Loucy (cell line): ENCODE results near the gene KIRREL3.

ENCODE experiments used
- H2AFZ ChIP-seq: fragments of 200-600 bp; sonication (generic); 2 replicates; pipeline ENCODE4 v1.6.0; 2016; ENCODE audit warnings: antibody characterized with exemption, mild to moderate bottlenecking, low read length, moderate library complexity
- H3F3A ChIP-seq: fragments of 200-600 bp; 2 replicates; pipeline ENCODE4 v1.6.0; 2016; ENCODE audit warnings: antibody characterized with exemption, low read depth, mild to moderate bottlenecking
- H3K27me3 ChIP-seq: fragments of 200-600 bp; sonication (generic); 2 replicates; pipeline ENCODE4 v1.6.1; 2014; ENCODE audit warnings: low read length, mild to moderate bottlenecking; ENCODE audit not compliant: insufficient read depth, poor library complexity, severe bottlenecking
- H3K36me3 ChIP-seq: fragments of 200-600 bp; sonication (generic); 2 replicates; pipeline ENCODE4 v1.6.1; 2016; ENCODE audit warnings: low read length; ENCODE audit not compliant: insufficient read depth
- H3K4me1 ChIP-seq: fragments of 200-600 bp; sonication (generic); 2 replicates; pipeline ENCODE4 v1.5.1; 2014; ENCODE audit warnings: low read length, mild to moderate bottlenecking; ENCODE audit not compliant: insufficient read depth, poor library complexity, severe bottlenecking
- H3K4me2 ChIP-seq: fragments of 200-600 bp; sonication (generic); 2 replicates; pipeline ENCODE4 v1.6.0; 2014; ENCODE audit warnings: antibody characterized with exemption, low read length, low read depth, mild to moderate bottlenecking; ENCODE audit not compliant: poor library complexity, severe bottlenecking
- H3K4me3 ChIP-seq: fragments of 200-600 bp; sonication (generic); 2 replicates; pipeline ENCODE4 v1.5.1; 2014; ENCODE audit warnings: low read length, mild to moderate bottlenecking, mixed read lengths; ENCODE audit not compliant: poor library complexity, severe bottlenecking
- H3K79me2 ChIP-seq: fragments of 200-600 bp; sonication (generic); 2 replicates; pipeline ENCODE4 v1.6.1; 2014; ENCODE audit warnings: low read length; ENCODE audit not compliant: insufficient read depth
- H3K9ac ChIP-seq: fragments of 200-600 bp; sonication (generic); 2 replicates; pipeline ENCODE4 v1.6.0; 2014; ENCODE audit warnings: mild to moderate bottlenecking, low read depth, low read length, moderate library complexity; ENCODE audit not compliant: poor library complexity, severe bottlenecking
- H3K9me2 ChIP-seq: fragments of 200-600 bp; sonication (generic); replicated peaks from 2 replicates; pipeline ENCODE4 v1.6.1; 2016; ENCODE audit warnings: low read depth, low read length, mixed read lengths
- H3K9me3 ChIP-seq: fragments of 200-600 bp; sonication (generic); 2 replicates; pipeline ENCODE4 v1.6.1; 2014; ENCODE audit warnings: mild to moderate bottlenecking, antibody characterized with exemption, low read length, low read depth; ENCODE audit not compliant: insufficient read depth
- H4K20me1 ChIP-seq: fragments of 200-600 bp; sonication (generic); 2 replicates; pipeline ENCODE4 v1.6.0; 2014; ENCODE audit warnings: antibody characterized with exemption, low read length, mild to moderate bottlenecking; ENCODE audit not compliant: insufficient read depth, poor library complexity, severe bottlenecking
- CTCF ChIP-seq: fragments of 200-600 bp; sonication (generic); conservative IDR thresholded peaks from 2 replicates; pipeline ENCODE4 v1.5.1; 2014; ENCODE audit warnings: mild to moderate bottlenecking, antibody characterized with exemption, low read length
- EZH2phosphoT487 ChIP-seq: fragments of 200-600 bp; IDR thresholded peaks from 2 replicates; pipeline ENCODE4 v1.6.1; 2018; ENCODE audit warnings: antibody characterized with exemption, mild to moderate bottlenecking, moderate library complexity, borderline replicate concordance

KIRREL3 gene

GRCh38 chr11:127027000-127027399 lies 26.4 kb upstream of the KIRREL3 start:
- Histone ChIP-seq H3K9me2 (no peaks in the 10 kb centered on the region), H3K27me3 (no peaks in the 10 kb centered on the region)

GRCh38 chr11:127023991-127024390 lies 23.4 kb upstream of the KIRREL3 start:
- Histone ChIP-seq H2AFZ (no peak overlapping the region), H3K27me3 (no peaks in the 10 kb centered on the region), H3K9me3 (no peaks in the 10 kb centered on the region), H3K9me2 (no peaks in the 10 kb centered on the region), H3K4me3 (no peak overlapping the region), H3K79me2 (no peaks in the 10 kb centered on the region), H4K20me1 (no peaks in the 10 kb centered on the region), H3K4me2 (no peak overlapping the region), H3K9ac (no peak overlapping the region), H3K36me3 (no peaks in the 10 kb centered on the region), H3K4me1 (no peaks in the 10 kb centered on the region), H3F3A (no peaks in the 10 kb centered on the region)
- no peak for TF ChIP-seq EZH2phosphoT487

More at GRCh38 chr11:127027000-127027399, 26.4 kb upstream of the KIRREL3 start:
- no peaks in the 10 kb centered on the region for H4K20me1 ChIP-seq
- H3K4me3 ChIP-seq: no peak overlapping the region
- H3F3A ChIP-seq: no peaks in the 10 kb centered on the region
- no peak for TF ChIP-seq EZH2phosphoT487
- TF ChIP-seq CTCF: no peak
- H3K4me1 ChIP-seq: no peaks in the 10 kb centered on the region
- no peaks in the 10 kb centered on the region for H3K9me3 ChIP-seq
- no peak overlapping the region for H3K9ac ChIP-seq
- H3K36me3 ChIP-seq: no peaks in the 10 kb centered on the region
- H3K4me2 ChIP-seq: no peak overlapping the region
- H3K79me2 ChIP-seq: no peaks in the 10 kb centered on the region
- H2AFZ ChIP-seq: no peak overlapping the region

- H3K4me3 ChIP-seq: no peak overlapping the region
- no peaks in the 10 kb centered on the region for H3K9me3 ChIP-seq
- no peak overlapping the region for H2AFZ ChIP-seq
- no peak overlapping the region for H3K4me2 ChIP-seq
- no peaks in the 10 kb centered on the region for H3K79me2 ChIP-seq
- H3F3A ChIP-seq: no peaks in the 10 kb centered on the region
- no peak for TF ChIP-seq EZH2phosphoT487
- TF ChIP-seq CTCF: no peak
- no peaks in the 10 kb centered on the region for H3K36me3 ChIP-seq
- no peaks in the 10 kb centered on the region for H3K27me3 ChIP-seq
- H3K4me1 ChIP-seq: no peaks in the 10 kb centered on the region
- H3K9me2 ChIP-seq: no peaks in the 10 kb centered on the region
- no peaks in the 10 kb centered on the region for H4K20me1 ChIP-seq
- H3K9ac ChIP-seq: no peak overlapping the region
Measured at GRCh38 chr11:127018683-127019279, 18.2 kb upstream of the KIRREL3 start.

- TF ChIP-seq EZH2phosphoT487: no peak
- peak; percentile 34; the same call in 1 of the 2 replicates for TF ChIP-seq CTCF
- H4K20me1 ChIP-seq: no peaks in the 10 kb centered on the region
- no peaks in the 10 kb centered on the region for H3K79me2 ChIP-seq
- H3K9ac ChIP-seq: no peak overlapping the region
- no peaks in the 10 kb centered on the region for H3K36me3 ChIP-seq
- H2AFZ ChIP-seq: no peak overlapping the region
- H3K27me3 ChIP-seq: no peaks in the 10 kb centered on the region
- no peak overlapping the region for H3K4me3 ChIP-seq
- no peak overlapping the region for H3K4me2 ChIP-seq
- H3F3A ChIP-seq: no peaks in the 10 kb centered on the region
- H3K9me2 ChIP-seq: no peaks in the 10 kb centered on the region
- H3K9me3 ChIP-seq: no peaks in the 10 kb centered on the region
- no peaks in the 10 kb centered on the region for H3K4me1 ChIP-seq
Measured at GRCh38 chr11:127017482-127017881, 16.9 kb upstream of the KIRREL3 start.
